Measurements from ENCODE around the gene TCF21. TPM values are rescaled to one million over a fixed set of nuclear protein-coding genes. Genes with fewer than 3 reads are reported as not detected.

TCF21 gene
- polyA plus RNA-seq, 1 of the 3 experiments (the other 2 are of a cell fraction) = not detected

GRCh38 chr6:133886104-133886775, 2.7 kb upstream of the TCF21 start:
- DNase-seq = no peak
- Histone ChIP-seq H3K4me1 (ENCODE audit: control insufficient read depth in 1 of 2, insufficient read depth in 2 of 2, low read depth in 1 of 2, low read length in 1 of 2) (peaks cover 0 to 2% of the 10 kb centered on the region in 2 experiments; a peak in 1 of 4 replicates), H3K36me3 (replicated peaks in 1 of 2; ENCODE audit: control insufficient read depth in 1 of 2, insufficient read depth in 2 of 2, low read length in 1 of 2) (no peaks in the 10 kb centered on the region), H3K9me3 (no peaks in the 10 kb centered on the region), H3K4me3 (ENCODE audit: low read depth in 2 of 2, low read length in 1 of 2) (no peak overlapping the region), H3K4me2 (no peak overlapping the region), H3F3A (replicated peaks; ENCODE audit: insufficient read depth) (no peaks in the 10 kb centered on the region), H3K79me2 (ENCODE audit: insufficient read depth) (no peaks in the 10 kb centered on the region), H3K9me2 (no peaks in the 10 kb centered on the region), H3K27ac (ENCODE audit: low read depth in 2 of 2, low read length in 1 of 2) (no peak overlapping the region), H3K27me3 (ENCODE audit: insufficient read depth) (peaks cover 58% of the 10 kb centered on the region), H4K20me1 (ENCODE audit: insufficient read depth) (no peaks in the 10 kb centered on the region), H2AFZ (ENCODE audit: low read depth) (no peak overlapping the region), H3K9ac (no peak overlapping the region)
- 4% methylated on average over 2 of the region's 2 CpGs for WGBS (ENCODE audit: low lambda C conversion rate)
- TF ChIP-seq, protein P1, sequence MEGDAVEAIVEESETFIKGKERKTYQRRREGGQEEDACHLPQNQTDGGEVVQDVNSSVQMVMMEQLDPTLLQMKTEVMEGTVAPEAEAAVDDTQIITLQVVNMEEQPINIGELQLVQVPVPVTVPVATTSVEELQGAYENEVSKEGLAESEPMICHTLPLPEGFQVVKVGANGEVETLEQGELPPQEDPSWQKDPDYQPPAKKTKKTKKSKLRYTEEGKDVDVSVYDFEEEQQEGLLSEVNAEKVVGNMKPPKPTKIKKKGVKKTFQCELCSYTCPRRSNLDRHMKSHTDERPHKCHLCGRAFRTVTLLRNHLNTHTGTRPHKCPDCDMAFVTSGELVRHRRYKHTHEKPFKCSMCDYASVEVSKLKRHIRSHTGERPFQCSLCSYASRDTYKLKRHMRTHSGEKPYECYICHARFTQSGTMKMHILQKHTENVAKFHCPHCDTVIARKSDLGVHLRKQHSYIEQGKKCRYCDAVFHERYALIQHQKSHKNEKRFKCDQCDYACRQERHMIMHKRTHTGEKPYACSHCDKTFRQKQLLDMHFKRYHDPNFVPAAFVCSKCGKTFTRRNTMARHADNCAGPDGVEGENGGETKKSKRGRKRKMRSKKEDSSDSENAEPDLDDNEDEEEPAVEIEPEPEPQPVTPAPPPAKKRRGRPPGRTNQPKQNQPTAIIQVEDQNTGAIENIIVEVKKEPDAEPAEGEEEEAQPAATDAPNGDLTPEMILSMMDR (IDR thresholded peaks at IDR 0.05) = no peak
- TF ChIP-seq GATA2 (CRISPR knock-in tag; IDR thresholded peaks at IDR 0.05) (no peak), ELF1 (IDR thresholded peaks at IDR 0.05) (no peak), SIN3A (IDR thresholded peaks at IDR 0.05; ENCODE audit: borderline replicate concordance, low read depth, low read length) (no peak), RCOR1 (IDR thresholded peaks at IDR 0.05; ENCODE audit: low read length) (no peak), NFIC (IDR thresholded peaks at IDR 0.05; ENCODE audit: borderline replicate concordance) (no peak), CHD2 (IDR thresholded peaks at IDR 0.05; ENCODE audit: low read length, partially characterized antibody) (no peak), TEAD4 (IDR thresholded peaks at IDR 0.05; ENCODE audit: borderline replicate concordance, insufficient read depth) (no peak), TCF12 (IDR thresholded peaks at IDR 0.05) (no peak), FOXM1 (IDR thresholded peaks at IDR 0.05; ENCODE audit: low read depth) (no peak), RAD21 (IDR thresholded peaks at IDR 0.05; ENCODE audit: low read length) (no peak)
- POLR2A ChIA-PET = no interaction called here
- CTCF ChIA-PET = interaction anchor here (0.9 to 2.1 kb wide), 2 partner anchors 30 to 37 kb away, joined by 3 to 8 read pairs; no protein-coding TSS in a partner anchor

GRCh38 chr6:133887156-133887879, 1.6 kb upstream of the TCF21 start:
- 10% methylated on average over 4 of the region's 4 CpGs for WGBS (ENCODE audit: low lambda C conversion rate)
- H2AFZ ChIP-seq (ENCODE audit: low read depth) = no peak overlapping the region
- no peak overlapping the region for H3K4me3 ChIP-seq (ENCODE audit: low read depth in 2 of 2, low read length in 1 of 2)
- ChIA-PET POLR2A (no interaction called here), CTCF (interaction anchor here (0.7 to 1.2 kb wide), 3 partner anchors 9 to 215 kb away, joined by 3 to 4 read pairs (median 3); no protein-coding TSS in a partner anchor)
- H3K79me2 ChIP-seq (ENCODE audit: insufficient read depth) = no peaks in the 10 kb centered on the region
- no peak overlapping the region for H3K27ac ChIP-seq (ENCODE audit: low read depth in 2 of 2, low read length in 1 of 2)
- no peaks in the 10 kb centered on the region for H3F3A ChIP-seq (replicated peaks; ENCODE audit: insufficient read depth)
- peaks cover 0 to 2% of the 10 kb centered on the region in 2 experiments; a peak in 1 of 4 replicates for H3K4me1 ChIP-seq (ENCODE audit: control insufficient read depth in 1 of 2, insufficient read depth in 2 of 2, low read depth in 1 of 2, low read length in 1 of 2)
- no peaks in the 10 kb centered on the region for H3K36me3 ChIP-seq (replicated peaks in 1 of 2; ENCODE audit: control insufficient read depth in 1 of 2, insufficient read depth in 2 of 2, low read length in 1 of 2)
- no peak for DNase-seq
- no peak overlapping the region for H3K9ac ChIP-seq
- no peak overlapping the region for H3K4me2 ChIP-seq
- no peaks in the 10 kb centered on the region for H3K9me2 ChIP-seq
- TF ChIP-seq RAD21 (IDR thresholded peaks at IDR 0.05; ENCODE audit: low read length) (no peak), CHD2 (IDR thresholded peaks at IDR 0.05; ENCODE audit: low read length, partially characterized antibody) (no peak), EZH2phosphoT487 (IDR thresholded peaks at IDR 0.05; ENCODE audit: borderline replicate concordance, low read depth) (no peak), SMC3 (IDR thresholded peaks at IDR 0.05; ENCODE audit: low read depth, low read length) (no peak), MAX (IDR thresholded peaks at IDR 0.05; ENCODE audit: low read depth) (no peak)
- TF ChIP-seq, protein P2, sequence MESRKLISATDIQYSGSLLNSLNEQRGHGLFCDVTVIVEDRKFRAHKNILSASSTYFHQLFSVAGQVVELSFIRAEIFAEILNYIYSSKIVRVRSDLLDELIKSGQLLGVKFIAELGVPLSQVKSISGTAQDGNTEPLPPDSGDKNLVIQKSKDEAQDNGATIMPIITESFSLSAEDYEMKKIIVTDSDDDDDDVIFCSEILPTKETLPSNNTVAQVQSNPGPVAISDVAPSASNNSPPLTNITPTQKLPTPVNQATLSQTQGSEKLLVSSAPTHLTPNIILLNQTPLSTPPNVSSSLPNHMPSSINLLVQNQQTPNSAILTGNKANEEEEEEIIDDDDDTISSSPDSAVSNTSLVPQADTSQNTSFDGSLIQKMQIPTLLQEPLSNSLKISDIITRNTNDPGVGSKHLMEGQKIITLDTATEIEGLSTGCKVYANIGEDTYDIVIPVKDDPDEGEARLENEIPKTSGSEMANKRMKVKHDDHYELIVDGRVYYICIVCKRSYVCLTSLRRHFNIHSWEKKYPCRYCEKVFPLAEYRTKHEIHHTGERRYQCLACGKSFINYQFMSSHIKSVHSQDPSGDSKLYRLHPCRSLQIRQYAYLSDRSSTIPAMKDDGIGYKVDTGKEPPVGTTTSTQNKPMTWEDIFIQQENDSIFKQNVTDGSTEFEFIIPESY (IDR thresholded peaks at IDR 0.05; ENCODE audit: borderline replicate concordance, low read depth) = no peak
- H3K27me3 ChIP-seq (ENCODE audit: insufficient read depth) = peaks cover 67% of the 10 kb centered on the region
- H4K20me1 ChIP-seq (ENCODE audit: insufficient read depth) = no peaks in the 10 kb centered on the region
- H3K9me3 ChIP-seq = no peaks in the 10 kb centered on the region

Measured in SK-N-SH (cell line).